BE2C (cell line): ENCODE measurements around the gene OCA2.

Source experiments
- DNase-seq: peaks from one replicate; pipeline ENCODE4 v3.0.0-alpha.2; 2020
- H3K27me3 ChIP-seq: fragments of 250-450 bp; sonication (Bioruptor Pico); 2 replicates; pipeline ENCODE4 v1.5.1; 2020; ENCODE audit warnings: mild to moderate bottlenecking
- H3K36me3 ChIP-seq: fragments of 250-450 bp; sonication (Bioruptor Pico); 2 replicates; pipeline ENCODE4 v1.5.1; 2020; ENCODE audit warnings: mild to moderate bottlenecking
- H3K4me1 ChIP-seq: fragments of 250-450 bp; sonication (Bioruptor Pico); 2 replicates; pipeline ENCODE4 v1.5.1; 2020
- H3K4me3 ChIP-seq: 2 replicates; pipeline ENCODE4 v1.5.1; 2011; ENCODE audit warnings: low read depth, low read length
- H3K9me3 ChIP-seq: fragments of 250-450 bp; sonication (Bioruptor Pico); 2 replicates; pipeline ENCODE4 v1.5.1; 2020
- CTCF ChIP-seq: IDR thresholded peaks from 2 replicates; pipeline ENCODE4 v1.5.1; 2012; ENCODE audit warnings: mild to moderate bottlenecking, low read depth, low read length

The OCA2 gene

GRCh38 chr15:27835233-27835939, 263.7 kb downstream of the OCA2 start:
- H3K9me3 ChIP-seq = no peaks in the 10 kb centered on the region
- TF ChIP-seq CTCF = no peak
- no peak for DNase-seq
- H3K4me1 ChIP-seq = no peaks in the 10 kb centered on the region
- no peaks in the 10 kb centered on the region for H3K36me3 ChIP-seq
- H3K4me3 ChIP-seq = no peak overlapping the region
- no peaks in the 10 kb centered on the region for H3K27me3 ChIP-seq

GRCh38 chr15:27834684-27835083, 264.4 kb downstream of the OCA2 start:
- Histone ChIP-seq H3K4me1 (no peaks in the 10 kb centered on the region), H3K4me3 (no peak overlapping the region), H3K9me3 (no peaks in the 10 kb centered on the region), H3K27me3 (no peaks in the 10 kb centered on the region), H3K36me3 (no peaks in the 10 kb centered on the region)
- no peak for TF ChIP-seq CTCF
- no peak for DNase-seq

GRCh38 chr15:27833974-27834373, 265.1 kb downstream of the OCA2 start:
- Histone ChIP-seq H3K9me3 (no peaks in the 10 kb centered on the region), H3K36me3 (no peaks in the 10 kb centered on the region), H3K4me1 (no peaks in the 10 kb centered on the region), H3K4me3 (no peak overlapping the region), H3K27me3 (no peaks in the 10 kb centered on the region)
- TF ChIP-seq CTCF = no peak
- no peak for DNase-seq

GRCh38 chr15:27833178-27833577, 265.9 kb downstream of the OCA2 start:
- H3K36me3 ChIP-seq = no peaks in the 10 kb centered on the region
- H3K4me1 ChIP-seq = no peaks in the 10 kb centered on the region
- DNase-seq = no peak
- no peaks in the 10 kb centered on the region for H3K27me3 ChIP-seq
- no peak overlapping the region for H3K4me3 ChIP-seq
- TF ChIP-seq CTCF = no peak
- H3K9me3 ChIP-seq = no peaks in the 10 kb centered on the region

- H3K9me3 ChIP-seq = no peaks in the 10 kb centered on the region
- H3K27me3 ChIP-seq = no peaks in the 10 kb centered on the region
- H3K4me1 ChIP-seq = no peaks in the 10 kb centered on the region
- DNase-seq = no peak
- no peak for TF ChIP-seq CTCF
- H3K36me3 ChIP-seq = no peaks in the 10 kb centered on the region
- H3K4me3 ChIP-seq = no peak overlapping the region
Measured at GRCh38 chr15:27832237-27832596, 266.9 kb downstream of the OCA2 start.

GRCh38 chr15:27831384-27832236, 267.5 kb downstream of the OCA2 start:
- no peak for TF ChIP-seq CTCF
- Histone ChIP-seq H3K4me3 (no peak overlapping the region), H3K36me3 (no peaks in the 10 kb centered on the region), H3K9me3 (no peaks in the 10 kb centered on the region), H3K27me3 (no peaks in the 10 kb centered on the region), H3K4me1 (no peaks in the 10 kb centered on the region)
- DNase-seq = no peak
